Cardiac muscle cell (in vitro differentiated cells and primary cell): ENCODE data around the gene CFAP251. TPM values are rescaled to one million over a fixed set of nuclear protein-coding genes. Genes with fewer than 3 reads are reported as not detected.

Experiments
- DNase-seq, 2 donors: peaks; one replicate each; pipeline versions ENCODE4 v3.0.0 to v3.0.0-alpha.2; 2010 to 2017; ENCODE audit warnings: low read depth in 1 of 2, low spot score in 1 of 2
- H3K27ac ChIP-seq: fragments of 200-600 bp; sonication (generic); 2 replicates; pipeline ENCODE4 v1.5.1; 2016
- H3K27me3 ChIP-seq: fragments of 200-600 bp; sonication (generic); 2 replicates; pipeline ENCODE4 v1.6.0; 2016; ENCODE audit warnings: control low read depth
- H3K36me3 ChIP-seq: fragments of 200-600 bp; sonication (generic); 2 replicates; pipeline ENCODE4 v1.5.1; 2016; ENCODE audit warnings: control low read depth
- H3K4me1 ChIP-seq: fragments of 200-600 bp; sonication (generic); 2 replicates; pipeline ENCODE4 v1.8.1; 2017; ENCODE audit warnings: low read depth, mild to moderate bottlenecking, mixed run types
- H3K4me3 ChIP-seq: fragments of 200-600 bp; sonication (generic); 2 replicates; pipeline ENCODE4 v1.5.1; 2016; ENCODE audit warnings: mild to moderate bottlenecking
- H3K9me3 ChIP-seq: fragments of 200-600 bp; sonication (generic); 2 replicates; pipeline ENCODE4 v1.5.1; 2017; ENCODE audit warnings: low read depth, mild to moderate bottlenecking, control low read depth
- CTCF ChIP-seq: IDR thresholded peaks from 2 replicates; pipeline ENCODE4 v1.5.1; 2012; ENCODE audit warnings: low read depth, mild to moderate bottlenecking, low read length
- polyA plus RNA-seq: library from polyadenylated mRNA; unstranded; fragments of >200 nt; fragmentation: Nextera tagmentation; extraction: Ambion mirVana; gene quantifications from 2 replicates; pipeline ENCODE4 v1.2.1, GENCODE V29; 2016
- total RNA-seq: library from RNA; depleted of rRNA; stranded (reverse); fragments of >200 nt; gene quantifications from 2 replicates; pipeline ENCODE4 v1.2.3, GENCODE V29; 2016

The CFAP251 gene
- total and polyA plus RNA-seq, 2 experiments from 2014 or later, result 1.7 to 3.8 TPM

GRCh38 chr12:121939992-121940766 is 21.8 kb downstream of the CFAP251 start:
- no peak for TF ChIP-seq CTCF
- H3K4me1 ChIP-seq, result no peaks in the 10 kb centered on the region
- H3K27me3 ChIP-seq, result no peaks in the 10 kb centered on the region
- H3K9me3 ChIP-seq, result no peaks in the 10 kb centered on the region
- no peaks in the 10 kb centered on the region for H3K36me3 ChIP-seq
- no peak overlapping the region for H3K27ac ChIP-seq
- no peak for DNase-seq
- no peak overlapping the region for H3K4me3 ChIP-seq

- no peak for TF ChIP-seq CTCF
- no peaks in the 10 kb centered on the region for H3K36me3 ChIP-seq
- no peaks in the 10 kb centered on the region for H3K27me3 ChIP-seq
- no peaks in the 10 kb centered on the region for H3K4me1 ChIP-seq
- no peak overlapping the region for H3K27ac ChIP-seq
- H3K4me3 ChIP-seq, result no peak overlapping the region
- no peaks in the 10 kb centered on the region for H3K9me3 ChIP-seq
- peak in 1 of 2 donors; percentile 82 for DNase-seq
Observed at GRCh38 chr12:121942145-121942718, 23.8 kb downstream of the CFAP251 start.

GRCh38 chr12:121943926-121944325 is 25.5 kb downstream of the CFAP251 start:
- H3K27ac ChIP-seq, result no peak overlapping the region
- TF ChIP-seq CTCF, result no peak
- no peaks in the 10 kb centered on the region for H3K9me3 ChIP-seq
- no peak for DNase-seq
- H3K4me1 ChIP-seq, result no peaks in the 10 kb centered on the region
- no peak overlapping the region for H3K4me3 ChIP-seq
- no peaks in the 10 kb centered on the region for H3K36me3 ChIP-seq
- no peaks in the 10 kb centered on the region for H3K27me3 ChIP-seq

GRCh38 chr12:121946313-121947025 is 28.1 kb downstream of the CFAP251 start:
- Histone ChIP-seq H3K27me3 (no peaks in the 10 kb centered on the region), H3K4me3 (no peak overlapping the region), H3K27ac (no peak overlapping the region), H3K36me3 (no peaks in the 10 kb centered on the region), H3K9me3 (no peaks in the 10 kb centered on the region), H3K4me1 (no peaks in the 10 kb centered on the region)
- TF ChIP-seq CTCF, result no peak
- no peak for DNase-seq

- no peak for TF ChIP-seq CTCF
- H3K4me3 ChIP-seq, result no peak overlapping the region
- H3K36me3 ChIP-seq, result no peaks in the 10 kb centered on the region
- H3K4me1 ChIP-seq, result no peaks in the 10 kb centered on the region
- no peak overlapping the region for H3K27ac ChIP-seq
- H3K9me3 ChIP-seq, result no peaks in the 10 kb centered on the region
- DNase-seq, result no peak
- no peaks in the 10 kb centered on the region for H3K27me3 ChIP-seq
Observed at GRCh38 chr12:121947981-121948380, 29.6 kb downstream of the CFAP251 start.
